ENCODE data around the gene SBNO2. TPM values are rescaled to one million over a fixed set of nuclear protein-coding genes. Genes with fewer than 3 reads are reported as not detected.

The SBNO2 gene
- total and polyA plus RNA-seq, 9 of the 15 experiments (the other 6 are each of a cell fraction or from before 2014, with no cell fraction given), result 0.01 to 46.2 (median 6.7) TPM

DNA sequence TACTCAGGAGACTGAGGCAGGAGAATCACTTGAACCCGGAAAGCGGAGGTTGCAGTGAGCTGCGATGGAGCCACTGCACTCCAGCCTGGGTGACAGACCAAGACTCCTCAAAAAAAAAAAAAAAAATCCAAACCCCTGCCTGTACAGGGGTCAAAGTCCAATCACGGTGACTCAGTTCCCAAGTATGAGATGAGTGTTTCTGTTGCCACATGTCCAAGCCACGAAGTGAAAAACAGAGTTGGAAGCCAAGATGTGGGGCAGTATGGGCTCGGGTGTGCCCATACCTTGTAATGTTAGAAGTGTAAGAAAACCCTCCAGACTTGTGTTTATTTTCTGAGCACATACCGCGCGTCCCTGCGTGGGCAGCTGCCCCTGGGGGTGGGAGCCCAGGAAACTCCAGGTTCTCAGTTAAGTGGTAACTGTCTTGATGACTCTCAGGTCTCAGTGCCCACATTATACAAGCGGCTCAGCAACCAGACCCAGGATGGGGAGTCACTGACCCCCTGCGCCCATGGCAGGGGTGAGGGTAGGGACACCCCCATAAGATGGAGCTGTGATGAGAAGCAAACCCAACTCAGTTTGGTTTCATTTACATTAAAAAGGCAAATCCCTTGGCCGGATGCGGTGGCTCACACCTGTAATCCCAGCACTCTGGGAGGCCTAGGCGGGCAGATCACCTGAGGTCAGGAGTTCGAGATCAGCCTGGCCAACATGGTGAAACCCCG, 71.5 kb downstream of the SBNO2 start (continued):
- TF ChIP-seq, protein P1, sequence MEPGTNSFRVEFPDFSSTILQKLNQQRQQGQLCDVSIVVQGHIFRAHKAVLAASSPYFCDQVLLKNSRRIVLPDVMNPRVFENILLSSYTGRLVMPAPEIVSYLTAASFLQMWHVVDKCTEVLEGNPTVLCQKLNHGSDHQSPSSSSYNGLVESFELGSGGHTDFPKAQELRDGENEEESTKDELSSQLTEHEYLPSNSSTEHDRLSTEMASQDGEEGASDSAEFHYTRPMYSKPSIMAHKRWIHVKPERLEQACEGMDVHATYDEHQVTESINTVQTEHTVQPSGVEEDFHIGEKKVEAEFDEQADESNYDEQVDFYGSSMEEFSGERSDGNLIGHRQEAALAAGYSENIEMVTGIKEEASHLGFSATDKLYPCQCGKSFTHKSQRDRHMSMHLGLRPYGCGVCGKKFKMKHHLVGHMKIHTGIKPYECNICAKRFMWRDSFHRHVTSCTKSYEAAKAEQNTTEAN (CRISPR knock-in tag; IDR thresholded peaks at IDR 0.05), result no peak
- no peak for TF ChIP-seq KDM2B (CRISPR knock-in tag; IDR thresholded peaks at IDR 0.05)
- no peak for TF ChIP-seq NR2C2 (CRISPR knock-in tag; IDR thresholded peaks at IDR 0.05)
- no peak for TF ChIP-seq NR2C2 (tag; IDR thresholded peaks at IDR 0.05)
- TF ChIP-seq SMAD2 (IDR thresholded peaks at IDR 0.05; ENCODE audit: low read depth, low read length), result no peak
- TF ChIP-seq PHB2 (IDR thresholded peaks at IDR 0.05; ENCODE audit: low read depth), result no peak
- no peak for TF ChIP-seq RBFOX2 (IDR thresholded peaks at IDR 0.05; ENCODE audit: low read depth, low read length)
- TF ChIP-seq, protein P2, sequence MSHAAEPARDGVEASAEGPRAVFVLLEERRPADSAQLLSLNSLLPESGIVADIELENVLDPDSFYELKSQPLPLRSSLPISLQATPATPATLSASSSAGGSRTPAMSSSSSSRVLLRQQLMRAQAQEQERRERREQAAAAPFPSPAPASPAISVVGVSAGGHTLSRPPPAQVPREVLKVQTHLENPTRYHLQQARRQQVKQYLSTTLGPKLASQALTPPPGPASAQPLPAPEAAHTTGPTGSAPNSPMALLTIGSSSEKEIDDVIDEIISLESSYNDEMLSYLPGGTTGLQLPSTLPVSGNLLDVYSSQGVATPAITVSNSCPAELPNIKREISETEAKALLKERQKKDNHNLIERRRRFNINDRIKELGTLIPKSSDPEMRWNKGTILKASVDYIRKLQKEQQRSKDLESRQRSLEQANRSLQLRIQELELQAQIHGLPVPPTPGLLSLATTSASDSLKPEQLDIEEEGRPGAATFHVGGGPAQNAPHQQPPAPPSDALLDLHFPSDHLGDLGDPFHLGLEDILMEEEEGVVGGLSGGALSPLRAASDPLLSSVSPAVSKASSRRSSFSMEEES (CRISPR knock-in tag; IDR thresholded peaks at IDR 0.05), result no peak
- TF ChIP-seq, protein P3, sequence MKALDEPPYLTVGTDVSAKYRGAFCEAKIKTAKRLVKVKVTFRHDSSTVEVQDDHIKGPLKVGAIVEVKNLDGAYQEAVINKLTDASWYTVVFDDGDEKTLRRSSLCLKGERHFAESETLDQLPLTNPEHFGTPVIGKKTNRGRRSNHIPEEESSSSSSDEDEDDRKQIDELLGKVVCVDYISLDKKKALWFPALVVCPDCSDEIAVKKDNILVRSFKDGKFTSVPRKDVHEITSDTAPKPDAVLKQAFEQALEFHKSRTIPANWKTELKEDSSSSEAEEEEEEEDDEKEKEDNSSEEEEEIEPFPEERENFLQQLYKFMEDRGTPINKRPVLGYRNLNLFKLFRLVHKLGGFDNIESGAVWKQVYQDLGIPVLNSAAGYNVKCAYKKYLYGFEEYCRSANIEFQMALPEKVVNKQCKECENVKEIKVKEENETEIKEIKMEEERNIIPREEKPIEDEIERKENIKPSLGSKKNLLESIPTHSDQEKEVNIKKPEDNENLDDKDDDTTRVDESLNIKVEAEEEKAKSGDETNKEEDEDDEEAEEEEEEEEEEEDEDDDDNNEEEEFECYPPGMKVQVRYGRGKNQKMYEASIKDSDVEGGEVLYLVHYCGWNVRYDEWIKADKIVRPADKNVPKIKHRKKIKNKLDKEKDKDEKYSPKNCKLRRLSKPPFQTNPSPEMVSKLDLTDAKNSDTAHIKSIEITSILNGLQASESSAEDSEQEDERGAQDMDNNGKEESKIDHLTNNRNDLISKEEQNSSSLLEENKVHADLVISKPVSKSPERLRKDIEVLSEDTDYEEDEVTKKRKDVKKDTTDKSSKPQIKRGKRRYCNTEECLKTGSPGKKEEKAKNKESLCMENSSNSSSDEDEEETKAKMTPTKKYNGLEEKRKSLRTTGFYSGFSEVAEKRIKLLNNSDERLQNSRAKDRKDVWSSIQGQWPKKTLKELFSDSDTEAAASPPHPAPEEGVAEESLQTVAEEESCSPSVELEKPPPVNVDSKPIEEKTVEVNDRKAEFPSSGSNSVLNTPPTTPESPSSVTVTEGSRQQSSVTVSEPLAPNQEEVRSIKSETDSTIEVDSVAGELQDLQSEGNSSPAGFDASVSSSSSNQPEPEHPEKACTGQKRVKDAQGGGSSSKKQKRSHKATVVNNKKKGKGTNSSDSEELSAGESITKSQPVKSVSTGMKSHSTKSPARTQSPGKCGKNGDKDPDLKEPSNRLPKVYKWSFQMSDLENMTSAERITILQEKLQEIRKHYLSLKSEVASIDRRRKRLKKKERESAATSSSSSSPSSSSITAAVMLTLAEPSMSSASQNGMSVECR (CRISPR knock-in tag; IDR thresholded peaks at IDR 0.05), result no peak
- TF ChIP-seq FOXK1 (CRISPR knock-in tag; IDR thresholded peaks at IDR 0.05; ENCODE audit: borderline replicate concordance), result no peak
- no peak for TF ChIP-seq U2AF2 (optimal IDR thresholded peaks at IDR 0.05; ENCODE audit: low read depth, low read length)
- no peak for TF ChIP-seq ESRRA (IDR thresholded peaks at IDR 0.05; ENCODE audit: borderline replicate concordance, low read depth)
- TF ChIP-seq ZNF134 (CRISPR knock-in tag; conservative IDR thresholded peaks at IDR 0.05), result no peak
- no peak for TF ChIP-seq CREBBP (IDR thresholded peaks at IDR 0.05; ENCODE audit: low read depth, low read length)
- TF ChIP-seq, protein P4, sequence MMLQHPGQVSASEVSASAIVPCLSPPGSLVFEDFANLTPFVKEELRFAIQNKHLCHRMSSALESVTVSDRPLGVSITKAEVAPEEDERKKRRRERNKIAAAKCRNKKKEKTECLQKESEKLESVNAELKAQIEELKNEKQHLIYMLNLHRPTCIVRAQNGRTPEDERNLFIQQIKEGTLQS (IDR thresholded peaks at IDR 0.05), result peak; percentile 56
- TF ChIP-seq, protein P4 (CRISPR knock-in tag; conservative IDR thresholded peaks at IDR 0.05), result no peak
